Activated B cell treated with CpG ODN at 0.5 μM for 24 hours (primary cell): ENCODE measurements around the gene GNGT1. TPM values are rescaled to one million over a fixed set of nuclear protein-coding genes. Genes with fewer than 3 reads are reported as not detected.

ENCODE experiments used
- ATAC-seq: fragments of 200-7000 bp; cut with Tn5 transposase; one replicate; pipeline ENCODE4 v1.10.0; 2021; ENCODE audit warnings: low read depth, mild to moderate bottlenecking, moderate library complexity
- CTCF ChIA-PET: fragments of 350-600 bp; sonication (Branson Sonifier 250); formaldehyde crosslinking; loops from one replicate; lab custom pipeline; 2021; ENCODE audit warnings: antibody characterized with exemption; lab: Charles Lee
- POLR2A ChIA-PET: fragments of 350-600 bp; sonication (Branson Sonifier 250); formaldehyde crosslinking; loops from one replicate; lab custom pipeline; 2021; ENCODE audit warnings: antibody characterized with exemption; lab: Charles Lee
- DNase-seq: peaks from one replicate; pipeline ENCODE4 v3.0.0; 2022
- H3K27ac Mint-ChIP-seq: one replicate; pipeline ENCODE4 v1.8.0; 2020; ENCODE audit warnings: mixed read lengths
- H3K27me3 Mint-ChIP-seq: one replicate; pipeline ENCODE4 v1.8.0; 2021; ENCODE audit warnings: mixed read lengths
- H3K36me3 Mint-ChIP-seq: one replicate; pipeline ENCODE4 v1.8.0; 2021; ENCODE audit warnings: low read depth, mixed read lengths
- H3K4me1 Mint-ChIP-seq: one replicate; pipeline ENCODE4 v1.8.0; 2021; ENCODE audit warnings: mixed read lengths
- H3K4me3 Mint-ChIP-seq: one replicate; pipeline ENCODE4 v1.8.0; 2020; ENCODE audit warnings: mild to moderate bottlenecking, mixed read lengths
- H3K9me3 Mint-ChIP-seq: one replicate; pipeline ENCODE4 v1.8.0; 2020; ENCODE audit warnings: mixed read lengths
- intact Hi-C: fragments of 100-400 bp; cut with micrococcal nuclease; formaldehyde crosslinking; loops from one replicate; pipeline ENCODE4 v1.15.1; 2024
- total RNA-seq: library from RNA; stranded (reverse); gene quantifications from 2 replicates; pipeline ENCODE4 v1.2.3, GENCODE V29; 2022
- TF ChIP-seq, protein P1 (sequence below): fragments of 200-600 bp; IDR thresholded peaks from one replicate; pipeline ENCODE4 v1.8.0; 2022; ENCODE audit warnings: antibody characterized with exemption, mild to moderate bottlenecking

GNGT1 gene
- not detected in 2 replicates for total RNA-seq

DNA sequence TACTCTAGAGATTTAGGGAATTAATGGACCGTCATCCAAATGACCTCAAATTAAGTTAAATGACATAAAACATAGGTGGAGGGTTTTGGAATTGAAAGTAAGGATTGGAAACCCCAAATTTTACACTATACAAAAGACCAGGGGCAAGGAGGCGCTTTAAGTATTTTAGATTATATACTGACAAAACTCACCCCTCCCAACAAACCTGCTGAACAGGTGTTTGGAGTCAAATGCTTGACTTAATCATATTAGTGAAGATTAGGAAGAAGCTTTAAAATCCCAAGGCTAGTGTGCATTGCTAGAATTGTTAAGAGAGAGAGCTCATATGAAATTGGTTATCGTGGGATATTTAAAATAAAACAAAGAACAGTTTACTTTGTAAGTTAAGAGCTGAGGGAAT, at the start of gene GNGT1:
GNGT1 (plus strand) TSS at position 301 of the 400 bp plus-strand sequence. CDS start 180 bp downstream, outside the sequence.
- DNase-seq (no peak), ATAC-seq (no peak)
- H3K36me3 Mint-ChIP-seq: no peaks in the 10 kb centered on the region
- H3K9me3 Mint-ChIP-seq: no peaks in the 10 kb centered on the region
- no peak within 1 kb of the TSS for H3K27ac Mint-ChIP-seq
- no peak within 1 kb of the TSS for H3K4me3 Mint-ChIP-seq
- peaks cover 2% of the 10 kb centered on the region for H3K27me3 Mint-ChIP-seq
- TF ChIP-seq, protein P1, sequence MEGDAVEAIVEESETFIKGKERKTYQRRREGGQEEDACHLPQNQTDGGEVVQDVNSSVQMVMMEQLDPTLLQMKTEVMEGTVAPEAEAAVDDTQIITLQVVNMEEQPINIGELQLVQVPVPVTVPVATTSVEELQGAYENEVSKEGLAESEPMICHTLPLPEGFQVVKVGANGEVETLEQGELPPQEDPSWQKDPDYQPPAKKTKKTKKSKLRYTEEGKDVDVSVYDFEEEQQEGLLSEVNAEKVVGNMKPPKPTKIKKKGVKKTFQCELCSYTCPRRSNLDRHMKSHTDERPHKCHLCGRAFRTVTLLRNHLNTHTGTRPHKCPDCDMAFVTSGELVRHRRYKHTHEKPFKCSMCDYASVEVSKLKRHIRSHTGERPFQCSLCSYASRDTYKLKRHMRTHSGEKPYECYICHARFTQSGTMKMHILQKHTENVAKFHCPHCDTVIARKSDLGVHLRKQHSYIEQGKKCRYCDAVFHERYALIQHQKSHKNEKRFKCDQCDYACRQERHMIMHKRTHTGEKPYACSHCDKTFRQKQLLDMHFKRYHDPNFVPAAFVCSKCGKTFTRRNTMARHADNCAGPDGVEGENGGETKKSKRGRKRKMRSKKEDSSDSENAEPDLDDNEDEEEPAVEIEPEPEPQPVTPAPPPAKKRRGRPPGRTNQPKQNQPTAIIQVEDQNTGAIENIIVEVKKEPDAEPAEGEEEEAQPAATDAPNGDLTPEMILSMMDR: no peak
- ChIA-PET POLR2A (no interaction called here), CTCF (interaction anchor here (0.8 to 1.5 kb wide), 3 partner anchors 181 to 489 kb away, joined by 3 to 5 read pairs (median 3); no protein-coding TSS in a partner anchor)
- H3K4me1 Mint-ChIP-seq: no peaks in the 10 kb centered on the region
- intact Hi-C loops: no loop called here

DNA sequence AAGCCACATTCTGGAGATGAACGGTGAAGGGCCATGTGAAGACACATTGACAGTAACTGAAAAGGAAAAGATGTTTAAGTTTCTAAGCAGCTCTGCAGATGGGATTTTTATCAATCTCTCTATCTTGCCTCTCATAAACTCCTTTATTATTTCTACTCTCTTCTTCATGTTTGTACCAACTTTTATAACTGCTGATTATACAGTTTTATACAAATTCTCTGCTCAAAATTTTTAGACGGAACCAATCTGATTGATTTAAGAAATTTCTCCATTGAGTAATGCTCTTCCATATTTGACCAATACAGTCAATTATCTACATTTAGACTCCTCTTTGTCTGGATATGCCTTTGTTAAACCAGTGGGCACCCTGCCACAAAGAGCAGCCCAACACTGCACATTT, 47.5 kb upstream of the GNGT1 start:
- POLR2A ChIA-PET: no interaction called here
- no peaks in the 10 kb centered on the region for H3K36me3 Mint-ChIP-seq

DNA sequence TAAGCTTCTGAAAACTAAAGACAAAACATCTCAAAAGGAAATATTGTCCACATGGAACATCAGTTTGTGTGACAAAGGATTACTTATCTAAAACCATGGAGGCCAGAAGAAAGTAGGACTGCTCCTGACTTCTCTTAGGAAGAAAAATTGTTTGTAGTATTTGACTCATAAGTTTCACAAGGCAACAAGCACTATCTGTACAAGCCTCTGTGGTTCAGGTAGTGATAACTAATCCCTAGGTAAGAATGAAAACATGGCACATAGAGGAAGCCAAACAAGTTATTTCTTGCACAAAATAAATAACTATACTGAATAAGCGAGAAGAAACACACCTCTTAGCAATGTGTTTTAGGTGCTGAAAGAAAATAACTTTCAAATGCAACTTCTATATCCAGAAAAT, 46.1 kb upstream of the GNGT1 start:
- intact Hi-C loops: no loop called here
- CTCF ChIA-PET: no interaction called here
- H3K4me1 Mint-ChIP-seq: no peaks in the 10 kb centered on the region
- H3K9me3 Mint-ChIP-seq: no peaks in the 10 kb centered on the region
- no peaks in the 10 kb centered on the region for H3K36me3 Mint-ChIP-seq
- no peak for ATAC-seq
- TF ChIP-seq, protein P1: no peak
- POLR2A ChIA-PET: no interaction called here
- peaks cover 6% of the 10 kb centered on the region for H3K27me3 Mint-ChIP-seq
- no peak overlapping the region for H3K27ac Mint-ChIP-seq
- DNase-seq: no peak
- H3K4me3 Mint-ChIP-seq: no peak overlapping the region

More for the DNA sequence above, 47.5 kb upstream of the GNGT1 start:
- Mint-ChIP-seq H3K4me3 (no peak overlapping the region), H3K27ac (no peak overlapping the region), H3K27me3 (peaks cover 6% of the 10 kb centered on the region), H3K9me3 (no peaks in the 10 kb centered on the region), H3K4me1 (no peaks in the 10 kb centered on the region)
- TF ChIP-seq, protein P1: no peak
- ATAC-seq: no peak
- CTCF ChIA-PET: no interaction called here
- no peak for DNase-seq
- intact Hi-C loops: no loop called here

DNA sequence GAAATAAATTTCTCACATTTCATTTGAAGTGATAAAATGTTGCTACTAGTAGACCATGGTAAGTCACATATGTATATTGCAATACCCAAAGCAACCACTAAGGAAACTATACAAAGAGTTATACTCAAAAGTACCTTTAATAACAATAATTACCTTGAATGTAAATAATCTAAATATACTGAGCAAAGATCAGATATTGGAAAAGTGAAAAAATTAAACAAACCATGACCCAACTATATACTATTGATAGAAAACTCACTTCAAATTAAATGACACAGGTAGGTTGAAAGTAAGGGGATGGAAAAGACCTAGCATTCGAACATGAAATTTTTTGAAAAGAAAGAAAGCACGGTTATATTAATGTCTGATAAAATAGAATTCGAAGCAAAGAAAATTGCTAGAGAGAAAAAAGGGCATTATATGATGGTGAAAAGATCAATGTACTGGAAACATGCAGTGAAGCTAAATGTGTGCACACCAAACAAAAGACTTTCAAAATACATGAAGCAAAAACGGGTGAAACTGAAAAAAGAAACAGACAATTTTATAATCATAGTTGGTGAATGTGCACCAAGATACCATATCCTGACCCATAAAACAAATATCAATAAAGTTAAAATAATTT, 44.9 kb upstream of the GNGT1 start:
- TF ChIP-seq, protein P1: no peak
- no peak for ATAC-seq
- no peak for DNase-seq
- Mint-ChIP-seq H3K36me3 (no peaks in the 10 kb centered on the region), H3K27me3 (peaks cover 6% of the 10 kb centered on the region), H3K9me3 (no peaks in the 10 kb centered on the region), H3K4me1 (no peaks in the 10 kb centered on the region), H3K27ac (no peak overlapping the region), H3K4me3 (no peak overlapping the region)
- ChIA-PET POLR2A (no interaction called here), CTCF (no interaction called here)
- intact Hi-C loops: no loop called here

DNA sequence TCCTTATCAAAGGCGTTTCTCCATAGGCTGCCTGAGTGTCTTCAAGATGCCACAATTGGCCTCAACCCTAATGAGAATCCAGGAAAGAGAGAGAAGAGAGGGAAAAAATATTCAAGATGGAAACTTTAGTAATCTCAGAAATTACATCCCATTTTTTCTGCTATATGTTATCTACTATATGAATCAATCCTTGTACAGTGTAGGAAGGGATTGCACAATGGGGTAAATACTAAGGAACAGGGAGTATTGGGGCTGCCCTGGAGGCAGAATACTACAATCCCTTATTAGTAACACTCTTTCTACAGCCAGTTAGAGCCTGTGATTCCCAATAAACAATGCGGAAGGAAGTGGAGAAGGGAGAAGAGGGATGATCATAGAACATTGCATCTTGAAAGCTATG, 43.7 kb upstream of the GNGT1 start:
- ATAC-seq: no peak
- Mint-ChIP-seq H3K27ac (no peak overlapping the region), H3K27me3 (peaks cover 6% of the 10 kb centered on the region), H3K36me3 (no peaks in the 10 kb centered on the region), H3K4me1 (no peaks in the 10 kb centered on the region), H3K9me3 (no peaks in the 10 kb centered on the region), H3K4me3 (no peak overlapping the region)
- TF ChIP-seq, protein P1: no peak
- POLR2A ChIA-PET: no interaction called here
- DNase-seq: no peak
- CTCF ChIA-PET: no interaction called here
- intact Hi-C loops: no loop called here
